NCI-H146 treated with DMSO at 0.1 percent for 48 hours (cell line): ENCODE results near the gene FRMD4A.
A peak's percentile ranks its signal among the peaks of the same experiment; 100 is the strongest.
"Not testable (repeated sequence)": the region's sequence is repeated elsewhere in the genome, so short reads cannot be mapped to it uniquely, and the experiment has no call there.

ENCODE experiments used
- DNase-seq: peaks from one replicate; lab custom pipeline; 2025; ENCODE audit not compliant: unreplicated experiment; lab: John Stamatoyannopoulos, UW

FRMD4A gene

GRCh38 chr10:14114791-14115190, 215.9 kb downstream of the FRMD4A start:
- DNase-seq: no peak

- no peak for DNase-seq
These were observed 218.7 kb downstream of the FRMD4A start for GRCh38 chr10:14112056-14112455.

- no peak for DNase-seq
These were observed 219.5 kb downstream of the FRMD4A start for GRCh38 chr10:14111208-14111607.

- DNase-seq: no peak
These were observed 223.9 kb downstream of the FRMD4A start for GRCh38 chr10:14106828-14107227.

- DNase-seq: no peak
These were observed 228.7 kb downstream of the FRMD4A start for GRCh38 chr10:14102056-14102455.

- no peak for DNase-seq
These were observed 230.8 kb downstream of the FRMD4A start for GRCh38 chr10:14099885-14100284.

- peak; percentile 66 for DNase-seq
These were observed 236.8 kb downstream of the FRMD4A start for GRCh38 chr10:14093730-14094484.

GRCh38 chr10:14092799-14093198, 237.9 kb downstream of the FRMD4A start:
- DNase-seq: no peak

- no peak for DNase-seq
These were observed 241.0 kb downstream of the FRMD4A start for GRCh38 chr10:14089556-14090292.

- peak; percentile 75 for DNase-seq
These were observed 243.2 kb downstream of the FRMD4A start for GRCh38 chr10:14087566-14087965.

- no peak for DNase-seq
These were observed 244.1 kb downstream of the FRMD4A start for GRCh38 chr10:14086596-14086995.

- no peak for DNase-seq
These were observed 245.8 kb downstream of the FRMD4A start for GRCh38 chr10:14084875-14085274.

GRCh38 chr10:14080795-14081194, 249.9 kb downstream of the FRMD4A start:
- no peak for DNase-seq

GRCh38 chr10:14077430-14077829, 253.3 kb downstream of the FRMD4A start:
- no peak for DNase-seq

GRCh38 chr10:14074062-14074884, 256.5 kb downstream of the FRMD4A start:
- peak; percentile 87 for DNase-seq

GRCh38 chr10:14072541-14072940, 258.2 kb downstream of the FRMD4A start:
- DNase-seq: no peak

GRCh38 chr10:14071956-14072355, 258.8 kb downstream of the FRMD4A start:
- no peak for DNase-seq

- no peak for DNase-seq
These were observed 262.0 kb downstream of the FRMD4A start for GRCh38 chr10:14068601-14069250.

GRCh38 chr10:14067638-14068037, 263.1 kb downstream of the FRMD4A start:
- not testable (repeated sequence) for DNase-seq

GRCh38 chr10:14066106-14066505, 264.6 kb downstream of the FRMD4A start:
- DNase-seq: no peak
